C4-2B (cell line): ENCODE measurements around the gene SLC29A3.
A peak's percentile ranks its signal among the peaks of the same experiment; 100 is the strongest.
"Not testable (repeated sequence)": the region's sequence is repeated elsewhere in the genome, so short reads cannot be mapped to it uniquely, and the experiment has no call there.

Source experiments
- H3K27ac ChIP-seq: fragments of 450-650 bp; 2 replicates; pipeline ENCODE4 v1.5.1; 2017
- ZFX ChIP-seq: fragments of 450-650 bp; IDR thresholded peaks from 2 replicates; pipeline ENCODE4 v1.6.1; 2017
- TF ChIP-seq, protein P1 (sequence below): fragments of 450-650 bp; conservative IDR thresholded peaks from 2 replicates; pipeline ENCODE4 v1.5.1; 2017; ENCODE audit warnings: mild to moderate bottlenecking

Gene SLC29A3

GRCh38 chr10:71319042-71319799, at the start of gene SLC29A3:
Gene SLC29A3, plus strand, starts transcription at chr10:71319259. Its CDS starts 51 bp downstream, at chr10:71319310.
- H3K27ac ChIP-seq: peak within 1 kb of the TSS; percentile 68
- TF ChIP-seq ZFX: 0 out of 2 replicates have a peak, but pooled peaks have one; percentile 7
- TF ChIP-seq, protein P1, sequence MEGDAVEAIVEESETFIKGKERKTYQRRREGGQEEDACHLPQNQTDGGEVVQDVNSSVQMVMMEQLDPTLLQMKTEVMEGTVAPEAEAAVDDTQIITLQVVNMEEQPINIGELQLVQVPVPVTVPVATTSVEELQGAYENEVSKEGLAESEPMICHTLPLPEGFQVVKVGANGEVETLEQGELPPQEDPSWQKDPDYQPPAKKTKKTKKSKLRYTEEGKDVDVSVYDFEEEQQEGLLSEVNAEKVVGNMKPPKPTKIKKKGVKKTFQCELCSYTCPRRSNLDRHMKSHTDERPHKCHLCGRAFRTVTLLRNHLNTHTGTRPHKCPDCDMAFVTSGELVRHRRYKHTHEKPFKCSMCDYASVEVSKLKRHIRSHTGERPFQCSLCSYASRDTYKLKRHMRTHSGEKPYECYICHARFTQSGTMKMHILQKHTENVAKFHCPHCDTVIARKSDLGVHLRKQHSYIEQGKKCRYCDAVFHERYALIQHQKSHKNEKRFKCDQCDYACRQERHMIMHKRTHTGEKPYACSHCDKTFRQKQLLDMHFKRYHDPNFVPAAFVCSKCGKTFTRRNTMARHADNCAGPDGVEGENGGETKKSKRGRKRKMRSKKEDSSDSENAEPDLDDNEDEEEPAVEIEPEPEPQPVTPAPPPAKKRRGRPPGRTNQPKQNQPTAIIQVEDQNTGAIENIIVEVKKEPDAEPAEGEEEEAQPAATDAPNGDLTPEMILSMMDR: peak; percentile 90

DNA sequence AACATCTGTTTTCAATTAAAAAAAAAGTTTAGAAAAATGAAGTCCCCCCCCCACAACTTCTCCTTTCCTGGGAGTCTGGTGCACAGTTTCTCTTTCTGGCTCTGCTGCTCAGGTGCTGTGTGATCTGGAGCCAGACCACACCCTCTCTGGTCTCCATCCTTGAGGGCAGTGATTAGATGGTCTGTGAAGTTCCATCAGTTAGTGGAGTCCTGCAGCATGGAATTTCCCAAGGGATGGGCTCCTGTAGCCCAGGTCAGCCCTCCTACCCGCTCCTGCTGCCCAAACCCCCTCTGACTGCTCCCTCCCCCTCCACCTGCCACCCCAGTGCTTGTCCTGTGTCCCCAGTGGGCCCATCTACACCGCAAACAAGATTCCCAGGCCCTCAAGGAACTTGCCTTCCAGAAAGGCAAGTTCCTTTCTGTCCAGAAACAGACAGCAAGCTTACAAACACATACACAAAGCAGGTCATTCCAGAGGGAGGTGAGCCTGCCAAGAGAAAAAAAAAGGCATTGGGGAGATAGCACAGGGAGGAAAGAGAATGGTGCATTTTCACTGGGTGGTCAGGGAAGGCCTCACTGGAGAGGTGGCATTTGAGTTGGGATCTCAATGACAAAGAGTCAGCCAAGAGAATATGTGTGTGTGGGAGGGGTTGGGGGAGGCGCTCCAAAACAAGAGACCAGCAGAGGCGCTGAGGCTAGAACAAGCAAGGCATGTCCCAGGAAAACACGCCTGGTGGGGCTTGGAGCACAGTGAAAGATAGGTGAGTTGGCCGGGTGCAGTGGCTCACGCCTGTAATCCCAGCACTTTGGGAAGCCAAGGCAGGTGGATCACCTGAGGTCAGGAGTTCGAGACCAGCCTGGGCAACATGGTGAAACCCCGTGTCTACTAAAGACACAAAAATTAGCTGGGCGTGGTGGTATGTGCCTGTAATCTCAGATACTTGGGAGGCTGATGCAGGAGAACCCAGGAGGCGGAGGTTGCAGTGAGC, 49.5 kb upstream of the SLC29A3 start:
- no peak overlapping the region for H3K27ac ChIP-seq
- TF ChIP-seq ZFX: no peak
- TF ChIP-seq, protein P1: no peak

DNA sequence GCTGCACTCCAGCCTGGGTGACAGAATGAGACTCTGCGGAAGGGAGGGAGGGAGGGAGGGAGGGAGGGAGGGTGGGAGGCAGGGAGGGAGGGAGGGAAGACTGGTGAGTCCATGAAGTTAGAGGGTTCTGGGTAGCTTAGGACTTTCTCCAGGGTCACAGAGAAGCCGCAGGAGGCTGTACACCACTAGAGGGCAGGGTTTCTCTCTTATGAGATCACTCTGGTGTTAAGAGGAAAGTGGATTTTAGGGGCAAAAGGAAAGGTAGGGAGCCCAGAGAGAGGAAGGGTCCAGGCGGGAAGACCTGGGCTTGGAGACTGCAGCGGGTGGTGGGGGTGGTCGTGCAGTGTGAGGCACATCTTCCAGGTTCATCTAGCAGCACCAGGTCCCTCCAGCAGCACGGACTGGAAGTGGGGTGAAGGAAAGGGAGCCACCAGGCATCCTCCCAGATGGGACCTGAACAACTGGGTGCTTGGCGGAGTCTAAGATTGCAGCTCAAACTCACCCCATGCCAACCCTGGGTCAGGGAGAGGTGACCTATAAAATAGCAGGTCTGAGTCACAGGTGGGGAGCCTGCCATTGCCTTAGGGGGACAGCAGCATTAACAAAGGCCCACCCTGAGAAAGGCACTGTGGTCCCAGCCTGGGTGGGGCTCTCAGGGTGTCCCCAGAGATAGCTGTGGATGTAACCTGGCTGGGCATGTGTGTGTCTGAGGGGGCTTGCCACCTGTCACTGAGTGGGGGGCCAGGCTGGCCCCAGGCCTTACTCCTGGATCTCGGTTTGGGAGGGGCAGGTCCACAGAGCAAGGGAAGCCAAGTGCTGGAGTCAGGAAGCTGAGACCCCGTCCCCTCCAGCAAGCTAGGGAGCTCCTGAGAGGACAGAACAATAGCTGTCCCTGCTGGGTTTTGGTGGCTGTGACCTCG, 48.5 kb upstream of the SLC29A3 start:
- TF ChIP-seq ZFX: no peak
- TF ChIP-seq, protein P1: peak; percentile 76
- no peak overlapping the region for H3K27ac ChIP-seq

- H3K27ac ChIP-seq: no peak overlapping the region
- TF ChIP-seq, protein P1: no peak
- no peak for TF ChIP-seq ZFX
Observed at GRCh38 chr10:71271662-71272055, 47.4 kb upstream of the SLC29A3 start.

- H3K27ac ChIP-seq: no peak overlapping the region
- no peak for TF ChIP-seq ZFX
- TF ChIP-seq, protein P1: no peak
Observed at GRCh38 chr10:71272056-71272771, 46.8 kb upstream of the SLC29A3 start.

- H3K27ac ChIP-seq: not testable (repeated sequence)
Observed at GRCh38 chr10:71272974-71273373, 46.1 kb upstream of the SLC29A3 start.
